ENCODE results near the gene FER1L5.

FER1L5 gene

GRCh38 chr2:96694279-96694678 is 51.7 kb downstream of the FER1L5 start:
- Mint-ChIP-seq H3K9me3 (no peaks in the 10 kb centered on the region), H3K4me3 (no peak overlapping the region), H3K4me1 (ENCODE audit: low read depth) (no peaks in the 10 kb centered on the region), H3K36me3 (ENCODE audit: low read depth) (no peaks in the 10 kb centered on the region), H3K27ac (no peak overlapping the region), H3K27me3 (no peaks in the 10 kb centered on the region)

DNA sequence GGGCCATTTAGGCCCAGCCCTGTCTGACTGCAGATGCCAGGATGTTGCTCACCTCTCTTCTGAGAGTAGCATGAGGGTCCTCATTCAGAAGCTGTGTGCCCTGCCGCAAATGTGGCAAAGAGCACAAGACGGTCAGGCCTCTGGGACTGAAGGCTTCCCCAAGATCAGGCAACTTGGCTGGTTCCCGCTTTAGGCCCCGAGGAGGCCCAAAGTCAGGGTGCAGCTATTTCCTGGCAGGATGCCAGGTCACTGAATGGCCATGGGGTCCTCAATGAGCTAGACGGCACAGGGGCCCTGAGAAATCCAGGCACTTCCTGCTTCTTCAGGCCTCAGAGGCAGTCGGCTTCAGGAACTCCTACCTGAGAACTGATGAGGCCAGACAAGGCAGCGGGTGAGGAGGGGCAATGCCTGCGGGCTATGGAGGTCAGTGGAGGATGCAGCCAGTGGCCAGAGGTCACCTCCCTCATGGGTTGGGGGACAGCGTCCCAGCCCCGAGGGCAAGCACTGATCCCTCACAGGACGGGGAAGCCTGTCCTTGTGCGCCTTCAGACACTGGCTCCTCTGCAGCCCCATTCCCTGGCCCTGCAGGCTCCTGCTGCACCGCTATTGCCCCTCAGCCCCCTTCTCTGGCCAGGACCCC is 52.4 kb downstream of the FER1L5 start:
- no peaks in the 10 kb centered on the region for H3K4me1 Mint-ChIP-seq (ENCODE audit: low read depth)
- no peak overlapping the region for H3K27ac Mint-ChIP-seq
- no peaks in the 10 kb centered on the region for H3K27me3 Mint-ChIP-seq
- H3K36me3 Mint-ChIP-seq (ENCODE audit: low read depth) = no peaks in the 10 kb centered on the region
- no peaks in the 10 kb centered on the region for H3K9me3 Mint-ChIP-seq
- H3K4me3 Mint-ChIP-seq = no peak overlapping the region

DNA sequence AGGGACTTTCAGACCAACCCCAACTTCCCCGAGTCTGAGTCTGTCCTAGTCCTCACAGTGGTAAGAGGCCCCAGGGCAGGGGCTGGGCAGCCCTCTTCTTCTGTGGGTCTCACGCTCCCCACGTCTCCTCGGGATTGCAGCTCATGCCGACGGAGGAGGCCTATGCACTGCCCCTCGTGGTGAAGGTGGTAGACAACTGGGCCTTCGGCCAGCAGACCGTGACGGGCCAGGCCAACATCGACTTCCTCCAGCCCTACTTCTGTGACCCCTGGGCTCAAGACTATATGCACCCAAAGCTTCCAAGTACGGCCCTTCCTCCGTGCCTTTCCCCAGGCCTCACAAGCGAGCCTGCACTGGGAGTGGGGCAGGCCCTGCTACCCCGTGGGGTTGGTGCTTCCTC is 53.0 kb downstream of the FER1L5 start:
- H3K27ac Mint-ChIP-seq = no peak overlapping the region
- H3K4me1 Mint-ChIP-seq (ENCODE audit: low read depth) = no peaks in the 10 kb centered on the region
- H3K27me3 Mint-ChIP-seq = no peaks in the 10 kb centered on the region
- H3K4me3 Mint-ChIP-seq = no peak overlapping the region
- H3K36me3 Mint-ChIP-seq (ENCODE audit: low read depth) = no peaks in the 10 kb centered on the region
- no peaks in the 10 kb centered on the region for H3K9me3 Mint-ChIP-seq

GRCh38 chr2:96697476-96697875 is 54.9 kb downstream of the FER1L5 start:
- no peaks in the 10 kb centered on the region for H3K4me1 Mint-ChIP-seq (ENCODE audit: low read depth)
- H3K4me3 Mint-ChIP-seq = no peak overlapping the region
- no peaks in the 10 kb centered on the region for H3K9me3 Mint-ChIP-seq
- H3K27me3 Mint-ChIP-seq = no peaks in the 10 kb centered on the region
- no peak overlapping the region for H3K27ac Mint-ChIP-seq
- no peaks in the 10 kb centered on the region for H3K36me3 Mint-ChIP-seq (ENCODE audit: low read depth)

GRCh38 chr2:96698221-96698861 is 55.8 kb downstream of the FER1L5 start:
- no peaks in the 10 kb centered on the region for H3K9me3 Mint-ChIP-seq
- H3K4me3 Mint-ChIP-seq = no peak overlapping the region
- no peaks in the 10 kb centered on the region for H3K36me3 Mint-ChIP-seq (ENCODE audit: low read depth)
- H3K27ac Mint-ChIP-seq = no peak overlapping the region
- no peaks in the 10 kb centered on the region for H3K27me3 Mint-ChIP-seq
- H3K4me1 Mint-ChIP-seq (ENCODE audit: low read depth) = no peaks in the 10 kb centered on the region

GRCh38 chr2:96699021-96699420 is 56.5 kb downstream of the FER1L5 start:
- H3K27ac Mint-ChIP-seq = no peak overlapping the region
- no peak overlapping the region for H3K4me3 Mint-ChIP-seq
- H3K9me3 Mint-ChIP-seq = no peaks in the 10 kb centered on the region

GRCh38 chr2:96699621-96700020 is 57.1 kb downstream of the FER1L5 start:
- no peaks in the 10 kb centered on the region for H3K9me3 Mint-ChIP-seq
- no peaks in the 10 kb centered on the region for H3K36me3 Mint-ChIP-seq (ENCODE audit: low read depth)
- H3K4me3 Mint-ChIP-seq = no peak overlapping the region
- no peaks in the 10 kb centered on the region for H3K4me1 Mint-ChIP-seq (ENCODE audit: low read depth)
- no peak overlapping the region for H3K27ac Mint-ChIP-seq
- no peaks in the 10 kb centered on the region for H3K27me3 Mint-ChIP-seq

More at GRCh38 chr2:96699021-96699420, 56.5 kb downstream of the FER1L5 start:
- Mint-ChIP-seq H3K27me3 (no peaks in the 10 kb centered on the region), H3K36me3 (ENCODE audit: low read depth) (no peaks in the 10 kb centered on the region), H3K4me1 (ENCODE audit: low read depth) (no peaks in the 10 kb centered on the region)

DNA sequence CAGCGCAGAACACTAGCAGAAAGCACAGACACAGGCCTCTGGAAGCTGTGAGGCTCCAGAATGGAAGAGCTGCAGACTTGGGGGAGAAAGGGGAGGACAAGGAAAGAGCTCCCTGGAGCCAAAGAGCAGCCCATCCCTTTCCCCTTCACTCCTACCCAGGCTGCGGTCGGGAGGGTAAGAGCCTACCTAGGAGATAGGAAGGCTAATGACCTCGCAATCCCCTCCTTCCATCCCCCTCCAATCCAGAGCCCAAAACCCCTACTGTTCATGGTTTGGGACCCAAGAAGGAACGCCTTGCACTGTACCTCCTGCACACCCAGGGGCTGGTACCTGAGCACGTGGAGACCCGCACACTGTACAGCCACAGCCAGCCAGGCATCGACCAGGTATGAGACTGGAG is 57.5 kb downstream of the FER1L5 start:
- Mint-ChIP-seq H3K27ac (no peak overlapping the region), H3K9me3 (no peaks in the 10 kb centered on the region), H3K4me1 (ENCODE audit: low read depth) (no peaks in the 10 kb centered on the region), H3K4me3 (no peak overlapping the region), H3K27me3 (no peaks in the 10 kb centered on the region), H3K36me3 (ENCODE audit: low read depth) (no peaks in the 10 kb centered on the region)

GRCh38 chr2:96701636-96702035 is 59.1 kb downstream of the FER1L5 start:
- Mint-ChIP-seq H3K4me1 (ENCODE audit: low read depth) (no peaks in the 10 kb centered on the region), H3K4me3 (no peak overlapping the region), H3K27me3 (no peaks in the 10 kb centered on the region), H3K9me3 (no peaks in the 10 kb centered on the region), H3K36me3 (ENCODE audit: low read depth) (peaks cover 3% of the 10 kb centered on the region), H3K27ac (no peak overlapping the region)

DNA sequence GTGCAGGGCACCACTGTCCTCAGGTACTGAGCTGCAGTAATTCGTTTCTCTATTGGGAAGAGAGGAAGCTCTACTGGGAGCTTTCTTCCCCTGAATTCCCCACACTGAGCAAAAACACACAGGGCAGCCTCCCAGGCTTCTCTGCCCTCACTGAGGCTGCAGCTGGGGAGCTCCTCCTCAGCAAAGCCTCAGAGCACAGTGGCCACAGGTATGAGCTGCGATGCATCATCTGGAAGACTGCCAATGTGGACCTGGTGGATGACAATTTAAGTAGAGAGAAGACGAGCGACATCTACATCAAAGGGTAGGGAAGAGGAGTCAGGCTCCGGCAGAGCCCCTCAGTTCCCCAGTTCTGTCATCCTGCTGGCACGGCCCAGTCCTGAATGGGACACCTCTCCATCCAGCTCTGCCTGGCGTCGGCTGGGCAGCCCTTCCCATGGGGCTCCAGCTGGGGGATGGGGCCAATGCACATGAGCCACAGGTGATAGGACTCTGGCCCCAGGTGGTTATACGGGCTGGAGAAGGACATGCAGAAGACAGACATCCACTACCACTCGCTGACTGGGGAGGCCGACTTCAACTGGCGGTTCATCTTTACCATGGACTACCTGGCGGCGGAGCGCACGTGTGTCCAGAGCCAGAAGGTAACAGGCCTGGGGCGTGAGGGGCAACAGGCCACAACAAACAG is 59.7 kb downstream of the FER1L5 start:
- Mint-ChIP-seq H3K4me3 (no peak overlapping the region), H3K4me1 (ENCODE audit: low read depth) (no peaks in the 10 kb centered on the region), H3K27ac (no peak overlapping the region), H3K9me3 (no peaks in the 10 kb centered on the region), H3K36me3 (ENCODE audit: low read depth) (peaks cover 7% of the 10 kb centered on the region), H3K27me3 (no peaks in the 10 kb centered on the region)

DNA sequence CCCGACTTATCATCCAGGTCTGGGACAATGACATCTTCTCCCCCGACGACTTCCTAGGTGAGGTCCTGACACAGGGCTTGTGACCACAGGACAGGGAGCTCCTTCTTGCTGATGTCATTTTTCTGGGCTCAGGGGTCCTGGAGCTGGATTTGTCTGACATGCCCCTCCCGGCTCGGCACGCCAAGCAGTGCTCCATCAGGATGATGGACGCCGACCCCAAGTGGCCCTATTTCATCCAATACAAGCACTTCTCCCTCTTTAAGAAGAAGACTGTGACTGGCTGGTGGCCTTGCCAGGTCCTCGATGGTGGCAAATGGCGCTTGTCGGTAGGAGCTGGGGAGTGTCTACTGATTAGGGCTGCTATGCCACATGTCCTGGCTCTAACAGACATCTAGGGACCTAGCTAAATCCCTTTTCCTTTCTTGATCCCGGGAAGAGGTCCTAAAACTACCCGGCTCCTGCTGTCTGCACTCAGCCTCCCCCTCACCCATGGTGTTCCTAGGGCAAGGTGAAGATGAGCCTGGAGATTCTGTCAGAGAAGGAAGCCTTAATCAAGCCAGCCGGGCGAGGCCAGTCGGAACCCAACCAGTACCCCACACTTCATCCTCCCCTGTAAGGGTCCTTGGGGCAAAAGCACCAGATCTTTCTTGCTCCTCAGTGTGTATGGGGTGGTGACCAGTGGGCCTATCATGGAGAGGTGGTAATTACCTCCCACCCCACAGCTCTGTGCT is 60.6 kb downstream of the FER1L5 start:
- Mint-ChIP-seq H3K27me3 (no peaks in the 10 kb centered on the region), H3K4me1 (ENCODE audit: low read depth) (no peaks in the 10 kb centered on the region), H3K4me3 (no peak overlapping the region), H3K9me3 (no peaks in the 10 kb centered on the region), H3K27ac (no peak overlapping the region), H3K36me3 (ENCODE audit: low read depth) (peaks cover 15% of the 10 kb centered on the region)

- Mint-ChIP-seq H3K36me3 (ENCODE audit: low read depth) (peaks cover 39% of the 10 kb centered on the region), H3K27ac (peak overlapping the region; percentile 49)
Observed at GRCh38 chr2:96710985-96711384, 68.4 kb downstream of the FER1L5 start.

GRCh38 chr2:96715658-96716057 is 73.1 kb downstream of the FER1L5 start:
- H3K36me3 Mint-ChIP-seq (ENCODE audit: low read depth) = peaks cover 12% of the 10 kb centered on the region
- no peaks in the 10 kb centered on the region for H3K4me1 Mint-ChIP-seq (ENCODE audit: low read depth)
- no peak overlapping the region for H3K27ac Mint-ChIP-seq
- H3K4me3 Mint-ChIP-seq = no peak overlapping the region
- H3K9me3 Mint-ChIP-seq = no peaks in the 10 kb centered on the region
- no peaks in the 10 kb centered on the region for H3K27me3 Mint-ChIP-seq

More at GRCh38 chr2:96710985-96711384, 68.4 kb downstream of the FER1L5 start:
- Mint-ChIP-seq H3K27me3 (no peaks in the 10 kb centered on the region), H3K9me3 (no peaks in the 10 kb centered on the region), H3K4me1 (ENCODE audit: low read depth) (no peaks in the 10 kb centered on the region), H3K4me3 (no peak overlapping the region)

- H3K4me1 Mint-ChIP-seq (ENCODE audit: low read depth) = no peaks in the 10 kb centered on the region
- no peaks in the 10 kb centered on the region for H3K9me3 Mint-ChIP-seq
- no peak overlapping the region for H3K27ac Mint-ChIP-seq
- H3K4me3 Mint-ChIP-seq = no peak overlapping the region
- H3K27me3 Mint-ChIP-seq = no peaks in the 10 kb centered on the region
- peaks cover 9% of the 10 kb centered on the region for H3K36me3 Mint-ChIP-seq (ENCODE audit: low read depth)
Observed at GRCh38 chr2:96716388-96716787, 73.8 kb downstream of the FER1L5 start.

DNA sequence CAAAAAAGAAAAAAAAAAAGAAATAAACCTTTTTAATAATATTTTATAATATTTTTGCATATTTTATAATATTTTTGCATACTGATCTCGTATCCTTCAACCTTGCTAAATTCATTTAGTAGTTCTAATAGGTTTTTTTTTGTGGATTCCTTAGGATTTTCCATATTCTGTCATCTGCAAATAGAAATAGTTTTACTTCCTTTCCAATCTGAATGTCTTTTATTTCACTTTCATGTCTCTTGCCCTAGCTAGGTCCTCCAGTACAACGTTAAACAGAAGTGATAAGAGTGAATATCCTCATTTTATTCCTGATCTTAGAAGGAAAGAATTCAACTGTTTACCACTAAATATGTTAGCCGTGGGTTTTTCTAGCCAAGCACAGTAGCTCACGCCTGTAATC is 83.6 kb downstream of the FER1L5 start:
- Mint-ChIP-seq H3K27ac (no peak overlapping the region), H3K4me1 (ENCODE audit: low read depth) (no peaks in the 10 kb centered on the region), H3K36me3 (ENCODE audit: low read depth) (peaks cover 32% of the 10 kb centered on the region), H3K27me3 (no peaks in the 10 kb centered on the region), H3K9me3 (no peaks in the 10 kb centered on the region), H3K4me3 (no peak overlapping the region)
